ENCODE data around the gene PDS5B.

The PDS5B gene

GRCh38 chr13:32587811-32588170, 1.5 kb downstream of the PDS5B start:
- H3K4me1 ChIP-seq = peaks cover 33% of the 10 kb centered on the region
- peak overlapping the region; percentile 91 for H3K27ac ChIP-seq
- TF ChIP-seq Cebpa-rat (IDR thresholded peaks at IDR 0.05) = no peak

GRCh38 chr13:32588736-32589135, 2.5 kb downstream of the PDS5B start:
- H3K9me3 ChIP-seq = peaks cover 22% of the 10 kb centered on the region
- no peak for TF ChIP-seq Cebpa-rat (IDR thresholded peaks at IDR 0.05)
- H3K4me3 ChIP-seq = peak overlapping the region; percentile 84
- peaks cover 67% of the 10 kb centered on the region for H4K20me1 ChIP-seq
- peaks cover 33% of the 10 kb centered on the region for H3K4me1 ChIP-seq
- H3K27me3 ChIP-seq = no peaks in the 10 kb centered on the region
- peak overlapping the region; percentile 91 for H3K27ac ChIP-seq
- H3K4me2 ChIP-seq = peak overlapping the region; percentile 93
- H3K9ac ChIP-seq = peak overlapping the region; percentile 78
- H3K36me3 ChIP-seq = peaks cover 23% of the 10 kb centered on the region

More at GRCh38 chr13:32587811-32588170, 1.5 kb downstream of the PDS5B start:
- Histone ChIP-seq H3K27me3 (no peaks in the 10 kb centered on the region), H3K9ac (peak overlapping the region; percentile 93), H3K4me2 (peak overlapping the region; percentile 93), H3K9me3 (peaks cover 12% of the 10 kb centered on the region; the same call in 1 of the 2 replicates), H4K20me1 (peaks cover 58% of the 10 kb centered on the region), H3K4me3 (peak overlapping the region; percentile 84), H3K36me3 (peaks cover 14% of the 10 kb centered on the region)

- peak overlapping the region; percentile 93 for H3K4me2 ChIP-seq
- H3K9ac ChIP-seq = peak overlapping the region; percentile 78
- peaks cover 29% of the 10 kb centered on the region for H3K36me3 ChIP-seq
- no peak for TF ChIP-seq Cebpa-rat (IDR thresholded peaks at IDR 0.05)
- peaks cover 75% of the 10 kb centered on the region for H4K20me1 ChIP-seq
- no peaks in the 10 kb centered on the region for H3K27me3 ChIP-seq
- peaks cover 29% of the 10 kb centered on the region for H3K9me3 ChIP-seq
- peaks cover 33% of the 10 kb centered on the region for H3K4me1 ChIP-seq
- H3K27ac ChIP-seq = peak overlapping the region; percentile 91; the same call in 1 of the 2 replicates
- H3K4me3 ChIP-seq = peak overlapping the region; percentile 84; the same call in 1 of the 2 replicates
Measured at GRCh38 chr13:32589471-32589870, 3.2 kb downstream of the PDS5B start.

- H3K4me2 ChIP-seq = peak overlapping the region; percentile 93
- H3K36me3 ChIP-seq = peaks cover 34% of the 10 kb centered on the region
- no peaks in the 10 kb centered on the region for H3K27me3 ChIP-seq
- no peak overlapping the region for H3K27ac ChIP-seq
- H3K4me3 ChIP-seq = no peak overlapping the region
- peaks cover 31% of the 10 kb centered on the region for H3K9me3 ChIP-seq
- peaks cover 83% of the 10 kb centered on the region for H4K20me1 ChIP-seq
- H3K9ac ChIP-seq = peak overlapping the region; percentile 23; the same call in 1 of the 2 replicates
- H3K4me1 ChIP-seq = peaks cover 32% of the 10 kb centered on the region
- TF ChIP-seq Cebpa-rat (IDR thresholded peaks at IDR 0.05) = no peak
Measured at GRCh38 chr13:32590266-32590665, 4.0 kb downstream of the PDS5B start.

GRCh38 chr13:32592082-32592481, 5.8 kb downstream of the PDS5B start:
- H3K4me3 ChIP-seq = no peak overlapping the region
- H3K4me2 ChIP-seq = no peak overlapping the region
- no peaks in the 10 kb centered on the region for H3K27me3 ChIP-seq
- peaks cover 25% of the 10 kb centered on the region for H3K4me1 ChIP-seq
- H3K36me3 ChIP-seq = peaks cover 45% of the 10 kb centered on the region
- H3K9ac ChIP-seq = no peak overlapping the region
- no peak for TF ChIP-seq Cebpa-rat (IDR thresholded peaks at IDR 0.05)
- peaks cover 43% of the 10 kb centered on the region for H3K9me3 ChIP-seq
- H4K20me1 ChIP-seq = peaks cover 99% of the 10 kb centered on the region
- H3K27ac ChIP-seq = no peak overlapping the region

GRCh38 chr13:32594157-32594738, 8.0 kb downstream of the PDS5B start:
- peaks cover 64% of the 10 kb centered on the region for H3K9me3 ChIP-seq
- no peak overlapping the region for H3K27ac ChIP-seq
- no peak overlapping the region for H3K4me2 ChIP-seq
- peaks cover 79% of the 10 kb centered on the region for H4K20me1 ChIP-seq
- H3K4me1 ChIP-seq = peaks cover 16% of the 10 kb centered on the region
- no peak overlapping the region for H3K9ac ChIP-seq
- H3K27me3 ChIP-seq = no peaks in the 10 kb centered on the region
- no peak for TF ChIP-seq Cebpa-rat (IDR thresholded peaks at IDR 0.05)
- peaks cover 62% of the 10 kb centered on the region for H3K36me3 ChIP-seq
- H3K4me3 ChIP-seq = no peak overlapping the region

- Histone ChIP-seq H3K9ac (no peak overlapping the region), H3K27ac (no peak overlapping the region), H3K27me3 (no peaks in the 10 kb centered on the region), H3K9me3 (peaks cover 74% of the 10 kb centered on the region), H3K4me2 (no peak overlapping the region), H4K20me1 (peaks cover 73% of the 10 kb centered on the region), H3K36me3 (peaks cover 68% of the 10 kb centered on the region), H3K4me1 (peaks cover 6% of the 10 kb centered on the region), H3K4me3 (no peak overlapping the region)
- TF ChIP-seq Cebpa-rat (IDR thresholded peaks at IDR 0.05) = no peak
Measured at GRCh38 chr13:32595306-32595705, 9.1 kb downstream of the PDS5B start.

- no peak overlapping the region for H3K27ac ChIP-seq
- peaks cover 85% of the 10 kb centered on the region for H3K9me3 ChIP-seq
- no peaks in the 10 kb centered on the region for H3K4me1 ChIP-seq
- H3K36me3 ChIP-seq = peaks cover 47% of the 10 kb centered on the region
- no peaks in the 10 kb centered on the region for H3K27me3 ChIP-seq
- H3K9ac ChIP-seq = no peak overlapping the region
- TF ChIP-seq Cebpa-rat (IDR thresholded peaks at IDR 0.05) = no peak
- no peak overlapping the region for H3K4me3 ChIP-seq
- peaks cover 31% of the 10 kb centered on the region for H4K20me1 ChIP-seq
- H3K4me2 ChIP-seq = no peak overlapping the region
Measured at GRCh38 chr13:32600890-32601289, 14.6 kb downstream of the PDS5B start.

- H3K9me3 ChIP-seq = peaks cover 89% of the 10 kb centered on the region
Measured at GRCh38 chr13:32609428-32609827, 23.2 kb downstream of the PDS5B start.

GRCh38 chr13:32610538-32610937, 24.3 kb downstream of the PDS5B start:
- peaks cover 63% of the 10 kb centered on the region for H4K20me1 ChIP-seq
- H3K4me2 ChIP-seq = no peak overlapping the region
- H3K4me1 ChIP-seq = no peaks in the 10 kb centered on the region
- H3K27me3 ChIP-seq = no peaks in the 10 kb centered on the region
- no peak overlapping the region for H3K9ac ChIP-seq
- H3K36me3 ChIP-seq = peaks cover 62% of the 10 kb centered on the region
- H3K9me3 ChIP-seq = peaks cover 93% of the 10 kb centered on the region
- H3K27ac ChIP-seq = no peak overlapping the region
- H3K4me3 ChIP-seq = no peak overlapping the region
- no peak for TF ChIP-seq Cebpa-rat (IDR thresholded peaks at IDR 0.05)

More at GRCh38 chr13:32609428-32609827, 23.2 kb downstream of the PDS5B start:
- no peak overlapping the region for H3K9ac ChIP-seq
- peaks cover 54% of the 10 kb centered on the region for H4K20me1 ChIP-seq
- no peak overlapping the region for H3K27ac ChIP-seq
- no peaks in the 10 kb centered on the region for H3K27me3 ChIP-seq
- peaks cover 62% of the 10 kb centered on the region for H3K36me3 ChIP-seq
- TF ChIP-seq Cebpa-rat (IDR thresholded peaks at IDR 0.05) = no peak
- H3K4me1 ChIP-seq = no peaks in the 10 kb centered on the region
- H3K4me3 ChIP-seq = no peak overlapping the region
- no peak overlapping the region for H3K4me2 ChIP-seq

Data from BLaER1 (cell line).